GM12801 (cell line): ENCODE measurements around the gene WRNIP1.

ENCODE experiments used
- TF ChIP-seq, protein P1 (sequence below): IDR thresholded peaks from one replicate; pipeline ENCODE4 v1.5.1; 2011; ENCODE audit warnings: control low read depth; ENCODE audit not compliant: insufficient read length; ENCODE audit errors: extremely low read depth

Gene WRNIP1

DNA sequence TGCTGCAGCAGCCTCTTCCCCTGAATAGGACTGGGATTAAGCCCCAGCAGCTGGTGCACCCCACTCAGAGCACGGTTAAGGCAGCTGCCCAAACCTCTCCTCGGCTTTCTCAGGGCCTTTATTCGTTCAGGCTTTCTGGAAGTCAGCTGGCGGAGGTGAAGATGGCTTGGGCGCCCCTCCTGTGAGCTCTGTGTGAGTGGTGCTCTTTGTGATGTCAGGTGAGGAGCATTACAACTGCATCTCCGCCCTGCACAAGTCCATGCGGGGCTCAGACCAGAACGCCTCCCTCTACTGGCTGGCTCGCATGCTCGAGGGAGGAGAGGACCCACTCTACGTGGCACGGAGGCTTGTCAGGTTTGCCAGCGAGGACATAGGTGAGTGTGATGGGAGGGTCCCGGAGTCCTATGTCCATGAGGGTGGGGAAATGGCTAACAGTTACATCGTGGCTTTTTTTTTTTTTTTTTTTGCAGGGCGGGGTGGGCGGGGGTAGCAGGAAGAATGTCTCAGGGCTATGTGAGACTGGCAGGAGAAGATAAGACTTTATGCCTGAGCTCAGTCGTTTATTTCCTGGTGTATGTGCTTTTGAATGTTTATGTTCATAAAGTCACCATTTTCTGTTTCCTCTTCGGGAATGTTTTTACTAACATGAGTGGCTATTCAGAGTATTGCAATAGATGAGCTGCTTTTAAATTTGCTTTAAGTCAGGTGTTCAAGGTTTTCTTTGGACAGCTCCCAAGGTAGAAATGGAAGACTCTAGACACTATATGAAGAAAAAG lies 18.2 kb downstream of the WRNIP1 start:
- TF ChIP-seq, protein P1, sequence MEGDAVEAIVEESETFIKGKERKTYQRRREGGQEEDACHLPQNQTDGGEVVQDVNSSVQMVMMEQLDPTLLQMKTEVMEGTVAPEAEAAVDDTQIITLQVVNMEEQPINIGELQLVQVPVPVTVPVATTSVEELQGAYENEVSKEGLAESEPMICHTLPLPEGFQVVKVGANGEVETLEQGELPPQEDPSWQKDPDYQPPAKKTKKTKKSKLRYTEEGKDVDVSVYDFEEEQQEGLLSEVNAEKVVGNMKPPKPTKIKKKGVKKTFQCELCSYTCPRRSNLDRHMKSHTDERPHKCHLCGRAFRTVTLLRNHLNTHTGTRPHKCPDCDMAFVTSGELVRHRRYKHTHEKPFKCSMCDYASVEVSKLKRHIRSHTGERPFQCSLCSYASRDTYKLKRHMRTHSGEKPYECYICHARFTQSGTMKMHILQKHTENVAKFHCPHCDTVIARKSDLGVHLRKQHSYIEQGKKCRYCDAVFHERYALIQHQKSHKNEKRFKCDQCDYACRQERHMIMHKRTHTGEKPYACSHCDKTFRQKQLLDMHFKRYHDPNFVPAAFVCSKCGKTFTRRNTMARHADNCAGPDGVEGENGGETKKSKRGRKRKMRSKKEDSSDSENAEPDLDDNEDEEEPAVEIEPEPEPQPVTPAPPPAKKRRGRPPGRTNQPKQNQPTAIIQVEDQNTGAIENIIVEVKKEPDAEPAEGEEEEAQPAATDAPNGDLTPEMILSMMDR: no peak

DNA sequence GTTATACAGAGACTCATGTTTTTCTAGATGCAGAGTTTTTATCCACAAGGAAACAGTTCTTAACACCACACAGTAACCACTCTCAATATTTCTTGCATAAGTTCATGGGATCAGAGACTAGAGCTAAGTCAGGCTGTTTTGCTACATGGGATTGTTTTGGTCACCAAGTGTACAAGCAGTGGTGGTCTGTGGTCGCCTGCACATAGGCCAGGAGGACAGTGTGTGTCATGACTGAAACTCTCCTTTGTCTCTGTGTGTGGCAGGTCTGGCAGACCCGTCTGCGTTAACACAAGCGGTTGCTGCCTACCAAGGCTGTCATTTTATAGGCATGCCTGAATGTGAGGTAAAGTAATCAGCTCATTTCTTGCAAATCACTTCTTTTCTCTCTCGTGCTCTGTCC lies 18.9 kb downstream of the WRNIP1 start:
- TF ChIP-seq, protein P1: no peak

DNA sequence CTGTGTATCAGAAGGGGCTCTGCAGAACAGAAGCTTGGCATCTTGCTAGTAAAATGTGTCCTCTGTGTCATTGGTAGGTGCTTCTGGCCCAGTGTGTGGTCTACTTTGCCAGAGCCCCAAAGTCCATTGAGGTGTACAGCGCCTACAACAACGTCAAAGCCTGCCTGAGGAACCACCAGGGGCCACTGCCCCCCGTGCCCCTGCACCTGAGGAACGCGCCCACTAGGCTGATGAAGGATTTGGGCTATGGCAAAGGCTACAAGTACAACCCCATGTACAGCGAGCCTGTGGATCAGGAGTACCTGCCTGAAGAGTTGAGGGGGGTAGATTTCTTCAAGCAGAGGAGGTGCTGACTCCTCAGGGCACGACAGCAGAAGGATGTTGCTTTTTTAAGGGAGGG lies 19.7 kb downstream of the WRNIP1 start:
- TF ChIP-seq, protein P1: no peak

DNA sequence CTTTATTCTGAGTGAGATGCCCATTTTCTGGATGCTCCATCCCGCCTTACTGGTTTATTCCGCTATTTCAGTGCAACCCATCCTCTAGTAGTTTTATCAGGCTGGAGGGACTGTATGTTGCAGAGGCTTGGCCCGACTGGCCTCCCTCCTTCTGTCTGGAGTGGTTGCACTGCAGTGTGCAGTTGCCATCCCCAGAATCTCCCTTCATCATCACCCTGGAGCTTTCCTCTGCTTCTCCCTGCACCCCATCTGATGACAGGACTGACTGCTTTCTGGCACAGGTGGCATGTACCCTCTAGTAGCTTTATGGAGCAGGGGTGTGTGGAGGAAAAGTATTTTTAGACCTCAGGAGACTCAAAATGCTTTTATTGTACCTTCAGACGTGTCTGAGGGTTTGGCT lies 21.1 kb downstream of the WRNIP1 start:
- TF ChIP-seq, protein P1: no peak

DNA sequence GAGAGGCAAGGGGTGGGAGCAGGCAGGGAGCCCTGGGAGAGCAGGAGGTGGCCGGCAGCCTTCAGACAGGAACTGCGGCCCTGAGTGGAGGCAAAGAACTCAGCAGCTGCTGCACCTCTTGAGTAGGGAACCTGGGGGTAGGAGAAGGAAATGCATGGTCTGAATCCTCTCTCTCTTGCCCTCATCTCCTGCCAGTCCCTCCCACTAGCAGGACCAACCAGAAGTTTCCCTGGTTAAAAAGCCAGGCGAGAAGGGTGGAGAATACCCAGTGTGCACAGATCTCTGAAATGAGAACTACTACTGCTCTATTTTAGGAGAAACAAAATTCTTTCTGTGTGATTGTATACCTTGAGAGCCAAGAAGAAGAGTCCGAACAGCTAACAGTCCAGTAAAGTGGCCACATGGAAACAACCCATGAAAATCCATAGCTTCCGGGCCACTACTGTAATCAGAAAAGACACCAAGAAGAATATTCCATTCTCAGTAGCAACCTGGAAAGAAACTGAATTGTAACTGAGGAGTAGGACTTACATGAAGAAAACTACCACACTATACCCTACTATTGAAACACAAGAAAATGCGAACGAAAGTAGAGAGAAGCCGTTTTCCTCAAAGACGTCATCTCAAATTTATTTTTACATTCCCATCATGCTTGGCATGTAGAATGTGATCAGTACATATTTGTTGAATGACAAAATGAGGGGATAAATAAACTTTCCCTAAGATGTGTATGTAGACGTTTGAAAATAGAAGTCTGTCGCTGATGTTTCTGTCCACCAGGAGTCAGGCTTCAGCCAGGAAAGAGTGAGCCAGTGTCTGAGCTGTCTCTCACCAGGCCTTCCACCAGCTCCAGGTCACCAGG lies 25.6 kb downstream of the WRNIP1 start:
- TF ChIP-seq, protein P1: no peak

DNA sequence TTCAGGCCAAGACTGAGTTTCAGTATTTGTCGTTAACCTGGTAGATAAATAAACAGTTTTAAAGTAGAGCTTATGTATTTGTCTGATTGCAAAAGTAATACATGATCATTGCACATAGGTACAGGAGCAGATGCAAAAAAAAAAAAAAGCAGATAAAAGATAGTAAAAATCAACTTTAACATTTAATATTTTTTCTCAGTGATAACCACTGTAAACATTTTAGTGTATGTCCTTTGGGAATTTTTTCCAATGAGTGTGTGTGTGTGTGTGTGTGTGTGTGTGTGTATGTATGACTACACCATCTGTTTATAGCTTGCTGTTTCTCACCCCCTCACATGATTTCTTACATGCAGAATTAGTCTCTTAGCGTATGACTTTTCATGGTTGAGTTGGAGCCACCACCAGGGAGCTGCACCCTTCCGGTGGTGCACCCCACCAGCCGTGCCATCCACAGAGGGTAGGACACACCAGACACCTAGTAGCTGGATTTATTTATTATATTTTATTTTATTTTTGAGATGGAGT lies 26.3 kb downstream of the WRNIP1 start:
- TF ChIP-seq, protein P1: no peak
